LNCaP clone FGC (cell line): Measurements from ENCODE around the gene CSRNP3.

Source experiments
- DNase-seq: peaks from one replicate; pipeline ENCODE4 v3.0.0-alpha.2; 2011; ENCODE audit warnings: low read depth
- H3K4me3 ChIP-seq: 2 replicates; pipeline ENCODE4 v1.5.1; 2011; ENCODE audit warnings: mild to moderate bottlenecking, low read depth, low read length, control low read depth
- CTCF ChIP-seq: IDR thresholded peaks from 2 replicates; pipeline ENCODE4 v1.5.1; 2012; ENCODE audit warnings: mild to moderate bottlenecking; ENCODE audit not compliant: control insufficient read depth, insufficient read depth; ENCODE audit errors: extremely low read depth

The CSRNP3 gene

GRCh38 chr2:165675551-165675968 lies 206.1 kb downstream of the CSRNP3 start:
- no peak for DNase-seq
- no peak overlapping the region for H3K4me3 ChIP-seq
- TF ChIP-seq CTCF = no peak

- DNase-seq = no peak
- H3K4me3 ChIP-seq = no peak overlapping the region
- no peak for TF ChIP-seq CTCF
Observed at GRCh38 chr2:165678882-165679281, 209.4 kb downstream of the CSRNP3 start.

GRCh38 chr2:165679621-165680020 lies 210.1 kb downstream of the CSRNP3 start:
- H3K4me3 ChIP-seq = no peak overlapping the region
- no peak for TF ChIP-seq CTCF
- no peak for DNase-seq

GRCh38 chr2:165681841-165682240 lies 212.3 kb downstream of the CSRNP3 start:
- no peak for DNase-seq
- no peak overlapping the region for H3K4me3 ChIP-seq
- no peak for TF ChIP-seq CTCF

- H3K4me3 ChIP-seq = no peak overlapping the region
- no peak for DNase-seq
- no peak for TF ChIP-seq CTCF
Observed at GRCh38 chr2:165682546-165682945, 213.0 kb downstream of the CSRNP3 start.

GRCh38 chr2:165686800-165687199 lies 217.3 kb downstream of the CSRNP3 start:
- H3K4me3 ChIP-seq = no peak overlapping the region
- DNase-seq = no peak
- no peak for TF ChIP-seq CTCF

- TF ChIP-seq CTCF = no peak
- no peak for DNase-seq
- H3K4me3 ChIP-seq = no peak overlapping the region
Observed at GRCh38 chr2:165687426-165688002, 218.0 kb downstream of the CSRNP3 start.
